PC-3 (cell line): ENCODE measurements around the gene GOLGA1. TPM values are rescaled to one million over a fixed set of nuclear protein-coding genes. Genes with fewer than 3 reads are reported as not detected.

ENCODE experiments used
- ATAC-seq: fragments of 200-7000 bp; cut with Tn5 transposase; 2 replicates; pipeline ENCODE4 v1.9.1; 2020; ENCODE audit warnings: mild to moderate bottlenecking, moderate library complexity
- BruUV-seq: library from RNA; stranded (reverse); fragments of 400-500 nt; replicated peaks from 2 replicates; lab custom pipeline; 2021; lab: Mats Ljungman, UMichigan
- CTCF ChIA-PET: fragments of 300-600 bp; sonication (Branson Sonifier 250); formaldehyde crosslinking; loops from one replicate; lab custom pipeline; 2022; ENCODE audit warnings: antibody characterized with exemption; lab: Charles Lee
- POLR2A ChIA-PET: fragments of 300-600 bp; sonication (Branson Sonifier 250); formaldehyde crosslinking; loops from one replicate; lab custom pipeline; 2022; ENCODE audit warnings: antibody characterized with exemption; ENCODE audit not compliant: unreplicated experiment; lab: Charles Lee
- DNase-seq: peaks from one replicate; pipeline ENCODE4 v3.0.0-alpha.2; 2015
- H2AFZ ChIP-seq: fragments of 300-600 bp; sonication (generic); 2 replicates; pipeline ENCODE4 v1.6.0; 2016; ENCODE audit warnings: antibody characterized with exemption, low read length
- H3F3A ChIP-seq: fragments of 300-600 bp; sonication (generic); one replicate; pipeline ENCODE4 v1.6.0; 2017; ENCODE audit warnings: antibody characterized with exemption, low read length, control low read depth, mild to moderate bottlenecking; ENCODE audit not compliant: unreplicated experiment
- H3K27ac ChIP-seq: fragments of 300-600 bp; sonication (generic); 2 replicates; pipeline ENCODE4 v1.5.1; 2016; ENCODE audit warnings: mild to moderate bottlenecking, low read length
- H3K27me3 ChIP-seq: fragments of 300-600 bp; sonication (generic); 2 replicates; pipeline ENCODE4 v1.6.1; 2016; ENCODE audit warnings: low read length, mixed read lengths
- H3K36me3 ChIP-seq: fragments of 300-600 bp; sonication (generic); 2 replicates; pipeline ENCODE4 v1.6.1; 2016; ENCODE audit warnings: low read depth, mixed run types, low read length, mixed read lengths
- H3K4me1 ChIP-seq: fragments of 300-600 bp; sonication (generic); 2 replicates; pipeline ENCODE4 v1.5.1; 2016; ENCODE audit warnings: low read length; ENCODE audit not compliant: insufficient read depth
- H3K4me2 ChIP-seq: fragments of 300-600 bp; sonication (generic); 2 replicates; pipeline ENCODE4 v1.6.0; 2016; ENCODE audit warnings: low read length
- H3K4me3 ChIP-seq: fragments of 300-600 bp; sonication (generic); 2 replicates; pipeline ENCODE4 v1.5.1; 2016; ENCODE audit warnings: mild to moderate bottlenecking, low read length, mixed read lengths
- H3K79me2 ChIP-seq: fragments of 300-600 bp; sonication (generic); 2 replicates; pipeline ENCODE4 v1.6.1; 2017; ENCODE audit warnings: low read length, mixed read lengths
- H3K9ac ChIP-seq: fragments of 300-600 bp; sonication (generic); 2 replicates; pipeline ENCODE4 v1.6.0; 2016; ENCODE audit warnings: mild to moderate bottlenecking, low read length
- H3K9me2 ChIP-seq: fragments of 300-600 bp; sonication (generic); replicated peaks from 2 replicates; pipeline ENCODE4 v1.6.1; 2016; ENCODE audit warnings: mixed run types, low read length, mixed read lengths
- H3K9me3 ChIP-seq: fragments of 300-600 bp; sonication (generic); 2 replicates; pipeline ENCODE4 v1.6.1; 2016; ENCODE audit warnings: low read length, mixed read lengths
- H4K20me1 ChIP-seq: fragments of 300-600 bp; sonication (generic); 2 replicates; pipeline ENCODE4 v1.6.1; 2016; ENCODE audit warnings: low read length, mixed read lengths
- EZH2 ChIP-seq: fragments of 300-600 bp; sonication (generic); IDR thresholded peaks from one replicate; pipeline ENCODE4 v1.6.1; 2017; ENCODE audit warnings: antibody characterized with exemption, mild to moderate bottlenecking, low read length; ENCODE audit not compliant: unreplicated experiment
- EZH2phosphoT487 ChIP-seq: fragments of 300-600 bp; sonication (generic); IDR thresholded peaks from 2 replicates; pipeline ENCODE4 v1.6.1; 2018; ENCODE audit warnings: mild to moderate bottlenecking, antibody characterized with exemption, low read length, borderline replicate concordance
- intact Hi-C: fragments of 100-400 bp; cut with micrococcal nuclease; formaldehyde crosslinking; loops from 2 replicates; pipeline ENCODE4 v1.9.0; 2023
- total RNA-seq: library from RNA; depleted of rRNA; stranded (reverse); fragments of >200 nt; gene quantifications from 2 replicates; pipeline ENCODE4 v1.2.3, GENCODE V29; 2014
- TF ChIP-seq, protein P1 (sequence below): fragments of 300-600 bp; sonication (generic); conservative IDR thresholded peaks from 2 replicates; pipeline ENCODE4 v1.5.1; 2017; ENCODE audit warnings: antibody characterized with exemption, low read depth, mild to moderate bottlenecking, low read length

The GOLGA1 gene
- total RNA-seq, 1 experiment from 2014 or later: 8.6 TPM

DNA sequence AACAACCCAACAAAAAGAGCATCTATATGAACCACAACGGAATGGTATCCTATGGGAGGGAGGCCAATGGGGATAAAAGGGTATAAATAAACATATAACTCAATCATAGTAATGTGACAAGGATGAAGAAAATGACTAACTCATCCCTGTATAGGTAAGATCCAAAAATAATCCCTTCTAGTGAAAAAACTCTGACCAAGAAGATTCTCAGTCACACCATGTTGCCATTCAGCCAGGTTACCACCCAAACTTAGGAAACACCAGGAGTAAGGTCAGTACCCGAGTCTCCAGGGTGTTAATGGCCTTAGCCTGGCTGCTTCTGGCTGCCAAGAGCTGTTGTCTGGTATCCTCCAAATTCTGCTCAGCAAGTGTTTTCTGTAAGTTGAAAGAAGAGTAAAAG lies 32.8 kb downstream of the GOLGA1 start:
- ChIA-PET POLR2A (no interaction called here), CTCF (no interaction called here)
- intact Hi-C loops: no loop called here

DNA sequence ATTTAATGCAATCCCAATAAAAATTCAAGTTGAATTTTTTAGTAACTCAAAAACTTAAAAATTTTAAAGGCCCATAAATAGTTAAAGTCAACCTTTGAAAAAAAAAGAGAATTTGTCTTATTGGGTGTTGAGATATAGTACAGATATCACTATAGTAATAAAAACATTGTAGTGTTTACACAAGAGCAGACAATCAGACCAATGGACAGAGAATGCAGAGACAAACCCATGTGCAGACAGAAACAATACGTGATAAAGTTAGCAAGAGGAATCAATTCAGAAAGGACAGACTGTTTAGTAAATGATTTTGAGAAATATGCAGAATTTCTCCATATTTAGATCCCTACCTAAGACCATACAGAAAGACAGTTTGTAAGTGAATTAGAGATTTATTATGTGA lies 33.9 kb downstream of the GOLGA1 start:
- no peaks in the 10 kb centered on the region for H3K9me3 ChIP-seq
- no peaks in the 10 kb centered on the region for H3F3A ChIP-seq
- no peak overlapping the region for H3K9ac ChIP-seq
- DNase-seq (no peak), ATAC-seq (no peak)
- H3K27me3 ChIP-seq: no peaks in the 10 kb centered on the region
- H3K4me2 ChIP-seq: no peak overlapping the region
- H3K4me3 ChIP-seq: no peak overlapping the region
- ChIA-PET CTCF (no interaction called here), POLR2A (no interaction called here)
- TF ChIP-seq, protein P1, sequence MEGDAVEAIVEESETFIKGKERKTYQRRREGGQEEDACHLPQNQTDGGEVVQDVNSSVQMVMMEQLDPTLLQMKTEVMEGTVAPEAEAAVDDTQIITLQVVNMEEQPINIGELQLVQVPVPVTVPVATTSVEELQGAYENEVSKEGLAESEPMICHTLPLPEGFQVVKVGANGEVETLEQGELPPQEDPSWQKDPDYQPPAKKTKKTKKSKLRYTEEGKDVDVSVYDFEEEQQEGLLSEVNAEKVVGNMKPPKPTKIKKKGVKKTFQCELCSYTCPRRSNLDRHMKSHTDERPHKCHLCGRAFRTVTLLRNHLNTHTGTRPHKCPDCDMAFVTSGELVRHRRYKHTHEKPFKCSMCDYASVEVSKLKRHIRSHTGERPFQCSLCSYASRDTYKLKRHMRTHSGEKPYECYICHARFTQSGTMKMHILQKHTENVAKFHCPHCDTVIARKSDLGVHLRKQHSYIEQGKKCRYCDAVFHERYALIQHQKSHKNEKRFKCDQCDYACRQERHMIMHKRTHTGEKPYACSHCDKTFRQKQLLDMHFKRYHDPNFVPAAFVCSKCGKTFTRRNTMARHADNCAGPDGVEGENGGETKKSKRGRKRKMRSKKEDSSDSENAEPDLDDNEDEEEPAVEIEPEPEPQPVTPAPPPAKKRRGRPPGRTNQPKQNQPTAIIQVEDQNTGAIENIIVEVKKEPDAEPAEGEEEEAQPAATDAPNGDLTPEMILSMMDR: no peak
- TF ChIP-seq EZH2phosphoT487 (no peak), EZH2 (no peak)
- no peak overlapping the region for H3K27ac ChIP-seq
- no peaks in the 10 kb centered on the region for H3K36me3 ChIP-seq
- no peaks in the 10 kb centered on the region for H4K20me1 ChIP-seq
- H3K79me2 ChIP-seq: no peaks in the 10 kb centered on the region
- no peak overlapping the region for H2AFZ ChIP-seq
- no peaks in the 10 kb centered on the region for H3K4me1 ChIP-seq
- H3K9me2 ChIP-seq: no peaks in the 10 kb centered on the region
- intact Hi-C loops: no loop called here
- no TSS peak for BruUV-seq

More for the DNA sequence above, 32.8 kb downstream of the GOLGA1 start:
- Histone ChIP-seq H3K27ac (no peak overlapping the region), H3K4me1 (no peaks in the 10 kb centered on the region), H3K27me3 (no peaks in the 10 kb centered on the region), H3K9ac (no peak overlapping the region), H2AFZ (no peak overlapping the region), H3K4me2 (no peak overlapping the region), H3K9me2 (no peaks in the 10 kb centered on the region), H3F3A (no peaks in the 10 kb centered on the region), H3K9me3 (no peaks in the 10 kb centered on the region), H3K79me2 (no peaks in the 10 kb centered on the region), H4K20me1 (no peaks in the 10 kb centered on the region), H3K4me3 (no peak overlapping the region), H3K36me3 (no peaks in the 10 kb centered on the region)
- BruUV-seq: no TSS peak
- TF ChIP-seq EZH2phosphoT487 (no peak), EZH2 (no peak)
- TF ChIP-seq, protein P1: no peak
- no peak for DNase-seq
- ATAC-seq: no peak

DNA sequence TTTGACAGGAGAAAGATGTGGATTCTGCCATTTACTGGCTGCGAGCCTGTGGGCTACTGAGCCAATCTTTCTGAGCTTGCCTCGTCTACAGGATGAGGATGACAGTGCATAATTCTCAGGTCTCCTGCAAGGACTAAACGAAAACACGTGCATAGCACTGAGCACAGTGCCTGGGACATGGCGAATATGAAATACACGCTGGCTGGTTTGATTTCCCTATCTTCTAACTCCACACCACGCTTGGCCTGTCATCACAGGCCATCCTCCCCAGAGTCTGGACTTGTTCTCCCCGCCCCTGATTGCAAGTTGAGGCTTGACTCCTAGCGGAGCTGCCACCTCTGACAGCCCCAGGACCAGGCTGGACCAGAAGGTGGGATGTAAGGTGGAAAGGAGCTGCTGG lies 41.0 kb downstream of the GOLGA1 start:
- H3K9ac ChIP-seq: no peak overlapping the region
- no peak overlapping the region for H3K4me3 ChIP-seq
- TF ChIP-seq EZH2phosphoT487 (no peak), EZH2 (no peak)
- TF ChIP-seq, protein P1: no peak
- no peaks in the 10 kb centered on the region for H3K4me1 ChIP-seq
- no peak overlapping the region for H3K4me2 ChIP-seq
- no TSS peak for BruUV-seq
- H3F3A ChIP-seq: no peaks in the 10 kb centered on the region
- H4K20me1 ChIP-seq: no peaks in the 10 kb centered on the region
- ChIA-PET CTCF (no interaction called here), POLR2A (no interaction called here)
- H3K9me3 ChIP-seq: no peaks in the 10 kb centered on the region
- intact Hi-C loops: no loop called here
- H3K9me2 ChIP-seq: no peaks in the 10 kb centered on the region
- H3K79me2 ChIP-seq: no peaks in the 10 kb centered on the region
- H3K36me3 ChIP-seq: no peaks in the 10 kb centered on the region
- H2AFZ ChIP-seq: no peak overlapping the region
- ATAC-seq (no peak), DNase-seq (no peak)
- H3K27me3 ChIP-seq: no peaks in the 10 kb centered on the region
- H3K27ac ChIP-seq: no peak overlapping the region
